Midbrain (tissue), 1 donor: ENCODE results near the gene DGKB.

ENCODE experiments used
- DNase-seq: peaks from one replicate; lab custom pipeline; 2025; lab: John Stamatoyannopoulos, UW

Gene DGKB

DNA sequence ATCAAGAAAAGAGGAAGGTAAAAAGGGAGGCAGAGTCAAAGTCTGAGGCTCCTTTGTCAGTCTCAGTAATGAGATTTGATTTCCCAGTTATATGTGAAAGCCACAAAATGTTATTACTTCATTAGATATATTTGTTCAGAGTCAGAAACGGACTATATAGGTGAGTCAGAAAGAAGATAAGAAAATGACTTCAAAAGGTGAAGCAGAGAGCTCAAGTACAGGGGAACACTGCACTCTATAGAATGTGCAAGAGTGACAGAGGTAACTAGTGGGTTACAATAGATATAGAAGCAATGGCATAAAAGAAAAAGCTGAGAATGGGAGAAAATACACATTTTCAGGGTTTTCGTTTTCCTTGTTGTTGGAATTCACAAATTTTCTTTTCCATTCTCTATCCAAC is 43.3 kb downstream of the DGKB start:
- DNase-seq, result no peak

GRCh38 chr7:14858866-14859265 is 43.7 kb downstream of the DGKB start:
- DNase-seq, result no peak

GRCh38 chr7:14858410-14858809 is 44.1 kb downstream of the DGKB start:
- no peak for DNase-seq

DNA sequence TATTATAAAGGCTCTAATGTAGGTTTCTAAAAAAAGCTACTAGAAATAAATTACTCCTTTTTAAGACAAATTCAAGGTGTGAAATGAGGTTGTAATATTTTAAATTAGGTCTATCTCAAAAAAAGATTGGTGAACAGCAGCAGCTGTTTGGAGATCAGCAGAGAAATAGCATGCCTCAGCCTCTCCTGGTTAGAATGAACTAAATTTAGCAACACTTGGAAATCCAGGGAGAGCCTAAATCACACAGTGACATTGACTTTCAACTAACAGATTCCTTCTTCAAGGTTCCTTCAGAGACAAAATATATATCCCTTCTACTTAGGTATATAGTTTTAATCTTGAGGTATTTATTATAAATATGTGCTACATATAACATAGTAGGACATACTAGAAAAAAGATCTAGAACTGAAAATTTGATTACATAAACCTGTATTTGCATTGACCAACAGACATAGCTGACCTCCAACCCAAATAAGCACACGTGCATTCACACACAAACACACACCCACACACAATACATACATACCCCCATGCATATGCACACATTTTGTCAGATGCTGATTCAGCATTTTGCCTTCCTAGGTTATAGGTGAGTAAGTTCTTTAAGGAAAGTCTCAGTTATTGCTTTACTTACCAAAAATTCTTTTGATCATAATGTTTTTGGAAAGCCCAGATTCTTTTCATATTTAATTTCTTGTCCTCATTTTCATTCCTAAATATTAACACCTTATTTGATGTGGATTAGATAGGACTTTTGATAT is 47.3 kb downstream of the DGKB start:
- DNase-seq, result no peak

- no peak for DNase-seq
These were observed 48.1 kb downstream of the DGKB start for GRCh38 chr7:14854471-14854870.

- DNase-seq, result no peak
These were observed 50.9 kb downstream of the DGKB start for GRCh38 chr7:14851610-14852009.

GRCh38 chr7:14850039-14850438 is 52.5 kb downstream of the DGKB start:
- no peak for DNase-seq

DNA sequence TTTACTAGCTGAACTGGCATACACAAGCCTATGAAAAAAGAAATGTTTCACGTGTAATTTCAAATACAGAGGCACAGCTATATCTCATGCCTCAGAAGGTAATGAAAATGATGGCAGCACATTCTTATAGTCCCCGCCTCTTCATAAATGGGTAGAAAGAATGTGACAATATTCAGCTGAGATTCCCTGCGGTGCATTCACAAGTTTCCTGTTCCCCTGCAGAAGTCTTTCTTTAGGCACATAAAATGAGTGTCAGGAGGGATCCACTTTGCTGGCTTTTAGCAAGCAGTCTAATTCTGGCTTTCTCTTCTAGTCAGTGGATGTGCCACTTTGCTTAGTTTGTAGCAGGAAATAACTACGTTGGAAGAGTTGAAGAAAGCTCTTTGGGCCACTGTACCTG is 56.1 kb downstream of the DGKB start:
- no peak for DNase-seq

GRCh38 chr7:14843755-14844154 is 58.8 kb downstream of the DGKB start:
- no peak for DNase-seq

DNA sequence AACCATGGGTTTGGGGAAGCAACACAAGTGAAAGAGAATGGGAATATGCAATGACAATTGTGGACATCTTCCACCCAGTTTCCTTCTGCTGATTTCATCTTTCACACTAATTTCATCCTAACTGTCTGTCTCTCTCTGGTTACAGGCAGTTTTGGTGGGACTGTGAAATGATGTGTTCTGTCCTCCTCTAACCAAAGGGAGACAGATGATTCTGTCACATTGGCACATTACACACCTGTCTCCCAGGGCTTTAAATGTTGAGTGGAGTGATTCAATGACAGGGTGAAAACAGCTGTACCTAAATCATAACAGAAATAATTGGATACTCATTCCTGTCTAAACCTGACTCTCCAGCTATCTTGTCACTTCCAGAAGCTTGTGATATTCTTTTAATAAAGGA is 60.0 kb downstream of the DGKB start:
- no peak for DNase-seq

DNA sequence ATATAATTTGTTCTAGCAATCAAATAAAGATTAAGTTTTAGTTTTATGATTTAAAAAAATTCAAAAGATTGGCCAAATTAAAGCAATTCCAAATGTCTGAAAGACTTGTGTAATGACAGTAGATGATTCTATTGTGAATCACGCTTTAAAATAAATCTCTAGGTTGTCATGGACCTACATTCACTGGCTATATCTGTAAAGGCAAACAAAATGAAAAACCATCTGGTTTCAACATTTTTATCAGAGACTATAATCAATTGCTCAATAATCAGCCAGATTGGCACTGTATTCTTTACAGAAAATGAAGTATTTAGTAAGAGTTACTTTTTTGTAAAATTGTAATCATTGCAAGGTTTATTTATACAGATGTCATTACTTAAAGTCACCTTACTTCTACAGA is 60.7 kb downstream of the DGKB start:
- DNase-seq, result no peak

DNA sequence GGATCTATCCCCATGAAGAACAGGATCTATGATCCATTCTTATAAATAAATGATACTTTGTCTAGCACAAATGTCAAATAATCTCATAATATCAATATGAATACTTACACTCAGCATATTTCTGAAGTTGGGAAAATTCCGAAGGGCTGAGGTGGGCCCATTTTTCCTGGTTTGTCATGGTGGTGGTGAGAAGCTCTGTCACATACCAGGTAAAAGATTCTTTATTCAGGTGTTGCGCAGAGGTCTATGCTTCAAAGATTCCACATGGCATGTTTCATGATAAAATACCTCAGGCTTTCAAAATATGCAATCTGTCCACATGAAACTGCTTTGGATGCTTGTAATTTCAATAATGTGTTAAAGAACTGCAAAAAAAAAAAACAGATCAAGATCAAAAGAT is 61.5 kb downstream of the DGKB start:
- no peak for DNase-seq

DNA sequence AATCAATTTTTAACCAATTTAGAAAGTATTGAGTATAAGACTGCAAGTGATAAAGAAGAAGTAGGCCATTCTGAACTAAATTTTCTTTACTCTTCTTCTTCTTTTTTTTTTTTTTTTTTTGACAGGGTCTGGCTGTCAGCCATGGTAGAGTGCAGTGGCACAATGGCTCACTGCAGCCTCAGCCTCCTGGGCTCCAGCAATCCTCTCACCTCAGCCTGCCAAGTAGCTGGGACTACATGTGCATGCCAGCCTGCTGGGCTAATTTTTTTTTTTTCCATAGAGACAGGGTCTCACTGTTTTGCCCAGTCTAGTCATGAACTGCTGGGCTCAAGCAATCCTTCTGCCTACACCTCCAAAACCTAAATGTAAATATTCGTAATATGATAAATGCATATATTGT is 63.2 kb downstream of the DGKB start:
- DNase-seq, result no peak

- DNase-seq, result no peak
These were observed 65.3 kb downstream of the DGKB start for GRCh38 chr7:14837216-14837615.

GRCh38 chr7:14836571-14837189 is 65.9 kb downstream of the DGKB start:
- no peak for DNase-seq

DNA sequence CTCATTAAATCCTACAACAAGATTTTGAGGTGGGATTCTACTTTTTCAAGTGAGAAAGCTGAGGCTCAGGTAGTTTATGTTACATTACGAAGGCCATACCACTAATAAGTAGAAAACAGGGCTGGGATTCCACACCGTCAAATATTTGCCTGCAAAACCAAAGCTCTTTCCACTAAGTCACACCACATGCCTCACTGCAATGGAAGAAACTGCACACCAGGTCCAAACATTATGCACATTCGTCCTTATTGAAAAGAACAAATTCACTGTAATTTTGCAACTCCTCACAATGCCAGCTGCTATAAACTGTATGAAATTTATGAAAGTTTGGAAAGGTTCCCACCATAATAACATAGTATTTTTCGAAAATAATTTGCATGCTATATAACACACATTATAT is 66.5 kb downstream of the DGKB start:
- no peak for DNase-seq

DNA sequence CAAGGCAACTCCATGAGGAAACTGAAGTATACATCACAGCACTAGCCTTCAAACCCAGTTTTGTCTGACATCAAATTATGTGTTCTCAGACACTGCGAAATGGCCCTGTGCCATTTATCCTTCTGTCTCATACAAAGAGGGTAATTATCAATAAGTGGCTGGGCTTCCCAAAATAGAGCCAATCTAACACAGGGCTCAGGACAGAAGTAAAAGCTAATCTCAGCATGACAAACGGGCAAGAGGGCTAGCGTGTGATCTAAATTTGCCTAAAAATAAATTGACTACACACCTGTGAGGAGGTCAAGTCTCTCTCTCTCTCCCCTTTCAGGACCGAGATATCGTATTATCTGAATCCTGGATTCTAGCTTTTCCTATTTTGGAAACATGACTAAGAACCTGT is 67.2 kb downstream of the DGKB start:
- no peak for DNase-seq

GRCh38 chr7:14834883-14835282 is 67.7 kb downstream of the DGKB start:
- DNase-seq, result no peak

DNA sequence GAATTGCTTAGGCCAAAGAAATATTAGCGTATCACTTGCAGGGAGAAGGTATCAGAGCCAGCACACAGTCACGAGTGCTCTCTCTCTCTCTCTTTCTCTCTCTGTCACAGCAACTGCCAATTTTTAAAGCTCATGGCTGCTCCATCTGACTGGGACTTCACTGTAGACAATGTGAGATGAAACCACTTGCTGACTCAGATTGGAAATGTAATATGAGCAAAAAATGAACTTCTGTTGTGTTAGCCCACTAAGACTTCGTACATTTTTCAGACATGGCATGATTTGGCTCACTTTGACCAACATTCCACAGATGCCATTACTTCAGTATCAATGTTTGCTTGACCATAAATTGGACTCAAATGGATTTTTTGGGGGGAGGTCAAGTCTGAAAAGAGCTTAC is 68.1 kb downstream of the DGKB start:
- DNase-seq, result no peak

DNA sequence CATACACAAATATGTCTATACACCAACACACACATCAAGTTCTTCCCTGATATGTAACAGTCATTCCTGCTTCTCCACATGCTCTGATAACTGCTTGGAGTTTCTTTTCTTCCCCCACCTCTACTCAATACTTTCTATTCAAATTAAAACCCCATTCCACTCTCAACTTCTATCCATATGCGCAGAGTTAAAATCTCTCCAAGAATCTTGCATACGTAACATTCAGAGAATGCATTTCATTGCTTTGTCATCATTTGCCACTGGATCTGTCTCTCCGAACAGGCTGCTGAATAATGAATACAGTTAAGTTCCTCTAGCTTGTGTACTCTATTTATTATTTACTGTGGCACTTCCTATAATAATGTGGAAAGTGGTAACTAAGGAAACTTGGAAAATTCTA is 68.8 kb downstream of the DGKB start:
- DNase-seq, result no peak

DNA sequence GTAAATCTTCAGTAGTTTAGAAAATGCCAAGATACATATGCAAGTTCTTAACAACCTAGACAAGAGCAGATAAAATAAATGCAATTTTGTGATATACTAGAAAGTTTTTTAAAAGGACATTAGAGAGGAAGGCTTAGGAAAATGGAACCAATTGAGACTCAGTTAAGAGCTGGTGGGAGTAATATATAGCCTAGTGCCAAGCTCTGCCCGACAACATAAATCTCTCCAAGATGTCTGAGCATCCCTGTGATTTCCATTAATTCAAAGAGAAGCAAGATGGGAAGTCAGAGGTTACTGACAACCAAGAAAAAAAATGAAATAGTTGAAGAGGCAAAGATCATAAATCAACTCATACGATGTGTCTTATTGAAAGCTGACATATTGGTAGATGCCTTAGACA is 74.5 kb downstream of the DGKB start:
- no peak for DNase-seq

DNA sequence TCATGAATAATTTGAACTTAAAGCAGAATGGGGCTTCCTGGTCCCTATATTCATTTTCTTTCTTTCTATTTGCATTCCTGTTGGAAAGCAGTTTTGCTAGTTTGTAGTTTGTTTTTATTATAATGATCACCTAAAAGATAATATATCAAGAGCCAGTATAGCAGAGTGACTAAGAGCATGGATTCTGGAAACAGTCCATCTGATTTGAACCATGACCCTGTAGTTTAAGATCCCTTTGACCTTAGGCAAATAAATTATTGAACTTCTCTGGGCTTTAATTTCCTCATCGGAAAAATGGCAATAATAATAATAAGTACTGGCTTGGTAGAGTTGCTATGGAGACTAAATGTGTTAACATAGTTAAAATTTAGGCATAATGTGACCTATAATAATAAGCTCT is 76.1 kb downstream of the DGKB start:
- no peak for DNase-seq

GRCh38 chr7:14825912-14826311 is 76.6 kb downstream of the DGKB start:
- no peak for DNase-seq

GRCh38 chr7:14822481-14822854 is 80.1 kb downstream of the DGKB start:
- DNase-seq, result no peak
